GM23338 (cell line): Measurements from ENCODE around the gene AQP12B. TPM values are rescaled to one million over a fixed set of nuclear protein-coding genes. Genes with fewer than 3 reads are reported as not detected.

Experiments
- ATAC-seq: fragments of 200-7000 bp; cut with Tn5 transposase; 3 replicates; pipeline ENCODE4 v1.9.1; 2020
- DNase-seq: peaks from one replicate; pipeline ENCODE4 v3.0.0-alpha.2; 2015; ENCODE audit warnings: low spot score
- H2AFZ ChIP-seq: fragments of 200-600 bp; sonication (generic); 2 replicates; pipeline ENCODE4 v1.8.0; 2016; ENCODE audit warnings: antibody characterized with exemption, mild to moderate bottlenecking, moderate library complexity
- H3F3A ChIP-seq: fragments of 200-600 bp; sonication (generic); replicated peaks from 2 replicates; pipeline ENCODE4 v1.8.0; 2017; ENCODE audit warnings: antibody characterized with exemption, mixed run types, low read depth
- H3K27ac ChIP-seq: fragments of 200-600 bp; sonication (generic); 2 replicates; pipeline ENCODE4 v1.6.1; 2016; ENCODE audit warnings: low read depth
- H3K27me3 ChIP-seq: fragments of 200-600 bp; sonication (generic); 2 replicates; pipeline ENCODE4 v1.8.0; 2016; ENCODE audit warnings: mild to moderate bottlenecking, mixed run types, moderate library complexity; ENCODE audit not compliant: insufficient read depth
- H3K36me3 ChIP-seq: fragments of 200-600 bp; sonication (generic); 2 replicates; pipeline ENCODE4 v1.8.0; 2016; ENCODE audit warnings: mild to moderate bottlenecking; ENCODE audit not compliant: insufficient read depth
- H3K4me1 ChIP-seq: fragments of 200-600 bp; sonication (generic); 2 replicates; pipeline ENCODE4 v1.8.0; 2016; ENCODE audit warnings: mild to moderate bottlenecking, moderate library complexity; ENCODE audit not compliant: insufficient read depth
- H3K4me2 ChIP-seq: fragments of 200-600 bp; sonication (generic); 2 replicates; pipeline ENCODE4 v1.7.1; 2017; ENCODE audit warnings: mixed run types
- H3K4me3 ChIP-seq: fragments of 200-600 bp; sonication (generic); 2 replicates; pipeline ENCODE4 v1.6.1; 2016; ENCODE audit warnings: mixed run types
- H3K79me2 ChIP-seq: fragments of 200-600 bp; sonication (generic); replicated peaks from 2 replicates; pipeline ENCODE4 v1.8.0; 2017; ENCODE audit warnings: mild to moderate bottlenecking; ENCODE audit not compliant: insufficient read depth
- H3K9me2 ChIP-seq: fragments of 200-600 bp; sonication (generic); 2 replicates; pipeline ENCODE4 v1.8.0; 2017; ENCODE audit not compliant: insufficient read depth
- H4K20me1 ChIP-seq: fragments of 200-600 bp; sonication (generic); replicated peaks from 2 replicates; pipeline ENCODE4 v1.8.0; 2017; ENCODE audit warnings: mild to moderate bottlenecking; ENCODE audit not compliant: insufficient read depth
- H3K27ac Mint-ChIP-seq: 2 replicates; pipeline ENCODE4 v1.8.0; 2020; ENCODE audit warnings: inconsistent platforms, mild to moderate bottlenecking, moderate library complexity, mixed read lengths
- H3K27me3 Mint-ChIP-seq: 3 replicates; pipeline ENCODE4 v1.8.0; 2022; ENCODE audit warnings: low read depth, mild to moderate bottlenecking, moderate library complexity, mixed read lengths, inconsistent platforms; ENCODE audit not compliant: insufficient read depth, poor library complexity
- H3K36me3 Mint-ChIP-seq: 3 replicates; pipeline ENCODE4 v1.8.0; 2021; ENCODE audit warnings: low read depth, mild to moderate bottlenecking, inconsistent platforms, moderate library complexity, mixed read lengths
- H3K4me1 Mint-ChIP-seq: 3 replicates; pipeline ENCODE4 v1.8.0; 2020; ENCODE audit warnings: mild to moderate bottlenecking, inconsistent platforms, mixed read lengths
- H3K4me3 Mint-ChIP-seq: 3 replicates; pipeline ENCODE4 v1.8.0; 2021; ENCODE audit warnings: moderate library complexity, mild to moderate bottlenecking, inconsistent platforms, mixed read lengths
- H3K9me3 Mint-ChIP-seq: 3 replicates; pipeline ENCODE4 v1.8.0; 2020; ENCODE audit warnings: moderate library complexity, mild to moderate bottlenecking, inconsistent platforms, mixed read lengths
- CTCF ChIP-seq, 2 experiments: fragments of 200-600 bp in 1 of 2; sonication (generic) in 1 of 2; conservative IDR thresholded peaks; 2 replicates each; pipeline versions ENCODE4 v1.5.1 to v1.6.1; 2016 to 2017; ENCODE audit warnings: antibody characterized with exemption in 2 of 2, low read depth in 2 of 2, mild to moderate bottlenecking in 2 of 2, moderate library complexity in 1 of 2
- EZH2 ChIP-seq: fragments of 200-600 bp; sonication (generic); IDR thresholded peaks from one replicate; pipeline ENCODE4 v1.8.0; 2017; ENCODE audit warnings: antibody characterized with exemption, mild to moderate bottlenecking, low read depth; ENCODE audit not compliant: unreplicated experiment
- POLR2AphosphoS5 ChIP-seq: IDR thresholded peaks from 2 replicates; pipeline ENCODE4 v1.6.1; 2016; ENCODE audit warnings: antibody characterized with exemption, low read depth
- ZNF114 ChIP-seq: fragments of 250-450 bp; sonication (Bioruptor Pico); IDR thresholded peaks from 2 replicates; pipeline ENCODE4 v1.5.0; 2020; ENCODE audit warnings: mild to moderate bottlenecking, moderate library complexity
- ZNF331 ChIP-seq: fragments of 250-450 bp; sonication (Bioruptor Pico); IDR thresholded peaks from 2 replicates; pipeline ENCODE4 v1.5.0; 2020; ENCODE audit warnings: low read depth, mild to moderate bottlenecking, moderate library complexity
- polyA plus RNA-seq: library from polyadenylated mRNA; unstranded; fragments of >200 nt; fragmentation: Nextera tagmentation; extraction: Ambion mirVana; gene quantifications from 2 replicates; pipeline ENCODE4 v1.2.1, GENCODE V29; 2016
- total RNA-seq: library from RNA; depleted of rRNA; stranded (reverse); fragments of >200 nt; shearing (Covaris generic); gene quantifications from 2 replicates; pipeline ENCODE4 v1.2.3, GENCODE V29; 2014
- TF ChIP-seq, protein P1 (sequence below): IDR thresholded peaks from one replicate; pipeline ENCODE4 v1.6.1; 2018; ENCODE audit warnings: antibody characterized with exemption; ENCODE audit not compliant: unreplicated experiment
- TF ChIP-seq, protein P2 (sequence below): IDR thresholded peaks from 2 replicates; pipeline ENCODE4 v1.6.1; 2016; ENCODE audit warnings: antibody characterized with exemption

Gene AQP12B
- total and polyA plus RNA-seq, 2 experiments from 2014 or later, result not detected

- TF ChIP-seq, protein P1, sequence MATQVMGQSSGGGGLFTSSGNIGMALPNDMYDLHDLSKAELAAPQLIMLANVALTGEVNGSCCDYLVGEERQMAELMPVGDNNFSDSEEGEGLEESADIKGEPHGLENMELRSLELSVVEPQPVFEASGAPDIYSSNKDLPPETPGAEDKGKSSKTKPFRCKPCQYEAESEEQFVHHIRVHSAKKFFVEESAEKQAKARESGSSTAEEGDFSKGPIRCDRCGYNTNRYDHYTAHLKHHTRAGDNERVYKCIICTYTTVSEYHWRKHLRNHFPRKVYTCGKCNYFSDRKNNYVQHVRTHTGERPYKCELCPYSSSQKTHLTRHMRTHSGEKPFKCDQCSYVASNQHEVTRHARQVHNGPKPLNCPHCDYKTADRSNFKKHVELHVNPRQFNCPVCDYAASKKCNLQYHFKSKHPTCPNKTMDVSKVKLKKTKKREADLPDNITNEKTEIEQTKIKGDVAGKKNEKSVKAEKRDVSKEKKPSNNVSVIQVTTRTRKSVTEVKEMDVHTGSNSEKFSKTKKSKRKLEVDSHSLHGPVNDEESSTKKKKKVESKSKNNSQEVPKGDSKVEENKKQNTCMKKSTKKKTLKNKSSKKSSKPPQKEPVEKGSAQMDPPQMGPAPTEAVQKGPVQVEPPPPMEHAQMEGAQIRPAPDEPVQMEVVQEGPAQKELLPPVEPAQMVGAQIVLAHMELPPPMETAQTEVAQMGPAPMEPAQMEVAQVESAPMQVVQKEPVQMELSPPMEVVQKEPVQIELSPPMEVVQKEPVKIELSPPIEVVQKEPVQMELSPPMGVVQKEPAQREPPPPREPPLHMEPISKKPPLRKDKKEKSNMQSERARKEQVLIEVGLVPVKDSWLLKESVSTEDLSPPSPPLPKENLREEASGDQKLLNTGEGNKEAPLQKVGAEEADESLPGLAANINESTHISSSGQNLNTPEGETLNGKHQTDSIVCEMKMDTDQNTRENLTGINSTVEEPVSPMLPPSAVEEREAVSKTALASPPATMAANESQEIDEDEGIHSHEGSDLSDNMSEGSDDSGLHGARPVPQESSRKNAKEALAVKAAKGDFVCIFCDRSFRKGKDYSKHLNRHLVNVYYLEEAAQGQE, result no peak
- TF ChIP-seq POLR2AphosphoS5 (no peak), ZNF331 (no peak), EZH2 (no peak)
Observed at GRCh38 chr2:240722376-240722775, 39.7 kb upstream of the AQP12B start (continued).

DNA sequence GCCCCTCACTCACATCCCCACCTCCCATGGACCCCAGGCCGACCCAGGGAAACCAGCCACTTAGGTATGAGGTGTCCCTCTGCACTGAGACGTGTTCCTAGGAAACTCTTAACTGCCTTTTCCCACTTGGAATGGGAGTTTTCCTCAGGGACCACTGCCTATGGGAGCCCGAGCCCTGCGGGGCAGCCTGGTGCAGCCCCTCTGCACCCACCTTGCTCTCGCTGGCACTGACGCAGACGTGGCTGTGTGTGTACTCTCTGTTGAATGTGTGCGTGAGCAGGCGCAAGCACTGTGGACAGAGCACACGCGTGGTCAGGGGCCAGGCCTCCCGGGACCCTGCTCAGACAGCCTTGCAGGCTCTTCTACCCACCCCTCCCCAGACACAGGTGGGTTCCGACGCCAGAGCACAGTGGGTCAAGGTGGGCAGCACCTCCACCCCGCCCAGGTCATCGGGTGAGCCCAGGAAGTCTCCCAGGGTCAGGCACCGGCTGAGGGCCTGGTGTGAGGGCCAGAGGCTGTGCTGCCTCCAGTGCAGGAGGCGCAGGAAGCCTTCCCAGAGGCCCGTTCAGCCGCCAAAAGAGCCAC lies 39.0 kb upstream of the AQP12B start:
- no peak for DNase-seq
- no peaks in the 10 kb centered on the region for H3K9me2 ChIP-seq
- H3K4me2 ChIP-seq, result no peak overlapping the region
- no peaks in the 10 kb centered on the region for H3F3A ChIP-seq
- H4K20me1 ChIP-seq, result no peaks in the 10 kb centered on the region; the same call in 1 of the 2 replicates
- H3K4me3 ChIP-seq, result no peak overlapping the region
- Mint-ChIP-seq H3K27me3 (peaks cover 27% of the 10 kb centered on the region), H3K4me1 (no peaks in the 10 kb centered on the region; the same call in 2 of the 3 replicates), H3K4me3 (no peak overlapping the region), H3K27ac (no peak overlapping the region), H3K9me3 (peaks cover 4% of the 10 kb centered on the region; the same call in 1 of the 3 replicates), H3K36me3 (peaks cover 51% of the 10 kb centered on the region)
- H3K79me2 ChIP-seq, result no peaks in the 10 kb centered on the region
- H3K4me1 ChIP-seq, result no peaks in the 10 kb centered on the region
- H2AFZ ChIP-seq, result no peak overlapping the region
- no peak overlapping the region for H3K27ac ChIP-seq
- no peaks in the 10 kb centered on the region for H3K27me3 ChIP-seq
- peaks cover 12% of the 10 kb centered on the region; the same call in 1 of the 2 replicates for H3K36me3 ChIP-seq
- ATAC-seq, result no peak
- no peak for TF ChIP-seq POLR2AphosphoS5
- no peak for TF ChIP-seq ZNF331
- TF ChIP-seq, protein P2, sequence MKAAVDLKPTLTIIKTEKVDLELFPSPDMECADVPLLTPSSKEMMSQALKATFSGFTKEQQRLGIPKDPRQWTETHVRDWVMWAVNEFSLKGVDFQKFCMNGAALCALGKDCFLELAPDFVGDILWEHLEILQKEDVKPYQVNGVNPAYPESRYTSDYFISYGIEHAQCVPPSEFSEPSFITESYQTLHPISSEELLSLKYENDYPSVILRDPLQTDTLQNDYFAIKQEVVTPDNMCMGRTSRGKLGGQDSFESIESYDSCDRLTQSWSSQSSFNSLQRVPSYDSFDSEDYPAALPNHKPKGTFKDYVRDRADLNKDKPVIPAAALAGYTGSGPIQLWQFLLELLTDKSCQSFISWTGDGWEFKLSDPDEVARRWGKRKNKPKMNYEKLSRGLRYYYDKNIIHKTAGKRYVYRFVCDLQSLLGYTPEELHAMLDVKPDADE, result no peak
- no peak for TF ChIP-seq ZNF114
- TF ChIP-seq CTCF (conservative IDR thresholded peaks at IDR 0.05; ENCODE audit: low read depth in 2 of 2), result no peak
- TF ChIP-seq, protein P1, result no peak
- no peak for TF ChIP-seq EZH2
